Measurements from ENCODE around the gene SCN10A. TPM values are rescaled to one million over a fixed set of nuclear protein-coding genes. Genes with fewer than 3 reads are reported as not detected.

The SCN10A gene
- total RNA-seq, 1 experiment from 2014 or later: not detected

DNA sequence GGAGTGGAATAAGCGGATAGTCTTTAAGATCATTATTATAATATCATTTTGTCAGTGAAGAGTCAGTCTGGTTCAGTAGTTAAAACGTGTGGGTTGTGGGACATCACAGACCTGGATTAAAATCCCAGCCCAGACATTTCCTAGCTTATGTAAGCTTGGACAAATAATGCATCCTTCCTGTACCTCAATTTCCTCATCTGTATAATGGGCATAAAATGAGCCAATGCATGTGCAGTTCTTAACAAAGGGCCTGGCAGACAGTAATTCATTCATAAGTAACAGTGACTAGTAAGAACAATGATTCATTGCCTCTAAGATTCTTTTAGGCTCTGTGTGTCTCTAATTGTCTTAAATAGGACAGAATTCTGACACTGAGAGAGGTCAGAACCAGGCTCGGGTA is 76.1 kb downstream of the SCN10A start:
- Histone ChIP-seq H3K9ac (ENCODE audit: low read length) (no peak overlapping the region), H4K20me1 (ENCODE audit: insufficient read depth, low read depth, low read length) (no peaks in the 10 kb centered on the region), H3K79me2 (ENCODE audit: low read length) (no peaks in the 10 kb centered on the region), H3K9me3 (ENCODE audit: low read length) (no peaks in the 10 kb centered on the region), H3K4me3 (ENCODE audit: low read length) (no peak overlapping the region), H3K4me2 (ENCODE audit: low read depth, low read length, poor library complexity, severe bottlenecking) (no peak overlapping the region), H2AFZ (ENCODE audit: low read length) (no peak overlapping the region), H3K27ac (ENCODE audit: low read length) (no peak overlapping the region), H3K27me3 (ENCODE audit: low read length) (no peaks in the 10 kb centered on the region), H3K36me3 (ENCODE audit: insufficient read depth, low read length) (no peaks in the 10 kb centered on the region), H3K9me2 (replicated peaks; ENCODE audit: insufficient read depth, low read length) (no peaks in the 10 kb centered on the region), H3K4me1 (ENCODE audit: low read length) (no peaks in the 10 kb centered on the region)
- no peak for DNase-seq

DNA sequence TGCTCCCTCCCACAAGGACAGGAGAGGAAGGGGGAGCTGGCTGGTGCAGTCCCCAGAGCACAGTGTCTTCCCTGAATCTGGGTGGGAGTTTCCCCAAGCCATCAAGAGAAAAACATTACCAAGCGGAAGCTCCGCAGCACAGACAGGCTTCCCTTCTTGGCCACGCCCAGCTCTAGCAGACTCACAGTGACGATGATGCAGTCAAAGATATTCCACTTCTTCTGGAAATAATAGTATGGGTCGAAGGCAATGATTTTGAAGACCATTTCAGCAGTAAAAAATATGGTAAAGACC is 76.7 kb downstream of the SCN10A start:
- Histone ChIP-seq H3K27ac (ENCODE audit: low read length) (no peak overlapping the region), H3K36me3 (ENCODE audit: insufficient read depth, low read length) (no peaks in the 10 kb centered on the region), H3K4me2 (ENCODE audit: low read depth, low read length, poor library complexity, severe bottlenecking) (no peak overlapping the region), H3K4me1 (ENCODE audit: low read length) (no peaks in the 10 kb centered on the region), H3K9me3 (ENCODE audit: low read length) (no peaks in the 10 kb centered on the region), H3K79me2 (ENCODE audit: low read length) (no peaks in the 10 kb centered on the region), H4K20me1 (ENCODE audit: insufficient read depth, low read depth, low read length) (no peaks in the 10 kb centered on the region), H2AFZ (ENCODE audit: low read length) (no peak overlapping the region), H3K9ac (ENCODE audit: low read length) (no peak overlapping the region), H3K27me3 (ENCODE audit: low read length) (no peaks in the 10 kb centered on the region), H3K9me2 (replicated peaks; ENCODE audit: insufficient read depth, low read length) (no peaks in the 10 kb centered on the region), H3K4me3 (ENCODE audit: low read length) (no peak overlapping the region)
- DNase-seq: no peak

- H3K4me1 ChIP-seq (ENCODE audit: low read length): no peaks in the 10 kb centered on the region
- H3K9me3 ChIP-seq (ENCODE audit: low read length): no peaks in the 10 kb centered on the region
- H2AFZ ChIP-seq (ENCODE audit: low read length): no peak overlapping the region
- no peaks in the 10 kb centered on the region for H4K20me1 ChIP-seq (ENCODE audit: insufficient read depth, low read depth, low read length)
- H3K4me3 ChIP-seq (ENCODE audit: low read length): no peak overlapping the region
- peak; percentile 86 for DNase-seq
- H3K9me2 ChIP-seq (replicated peaks; ENCODE audit: insufficient read depth, low read length): no peaks in the 10 kb centered on the region
- no peaks in the 10 kb centered on the region for H3K27me3 ChIP-seq (ENCODE audit: low read length)
- no peaks in the 10 kb centered on the region for H3K79me2 ChIP-seq (ENCODE audit: low read length)
- no peak overlapping the region for H3K9ac ChIP-seq (ENCODE audit: low read length)
- no peak overlapping the region for H3K4me2 ChIP-seq (ENCODE audit: low read depth, low read length, poor library complexity, severe bottlenecking)
- H3K36me3 ChIP-seq (ENCODE audit: insufficient read depth, low read length): no peaks in the 10 kb centered on the region
- no peak overlapping the region for H3K27ac ChIP-seq (ENCODE audit: low read length)
These were observed 77.2 kb downstream of the SCN10A start for GRCh38 chr3:38738630-38739395.

- Histone ChIP-seq H3K27me3 (ENCODE audit: low read length) (no peaks in the 10 kb centered on the region), H3K9me2 (replicated peaks; ENCODE audit: insufficient read depth, low read length) (no peaks in the 10 kb centered on the region), H3K4me2 (ENCODE audit: low read depth, low read length, poor library complexity, severe bottlenecking) (no peak overlapping the region), H3K9ac (ENCODE audit: low read length) (no peak overlapping the region), H2AFZ (ENCODE audit: low read length) (no peak overlapping the region), H3K4me3 (ENCODE audit: low read length) (no peak overlapping the region), H3K9me3 (ENCODE audit: low read length) (no peaks in the 10 kb centered on the region), H3K79me2 (ENCODE audit: low read length) (no peaks in the 10 kb centered on the region), H3K36me3 (ENCODE audit: insufficient read depth, low read length) (no peaks in the 10 kb centered on the region), H4K20me1 (ENCODE audit: insufficient read depth, low read depth, low read length) (no peaks in the 10 kb centered on the region), H3K27ac (ENCODE audit: low read length) (no peak overlapping the region), H3K4me1 (ENCODE audit: low read length) (no peaks in the 10 kb centered on the region)
- peak; percentile 44 for DNase-seq
These were observed 84.5 kb downstream of the SCN10A start for GRCh38 chr3:38731522-38731921.

GRCh38 chr3:38730281-38730680 is 85.7 kb downstream of the SCN10A start:
- no peak overlapping the region for H2AFZ ChIP-seq (ENCODE audit: low read length)
- DNase-seq: no peak
- H3K36me3 ChIP-seq (ENCODE audit: insufficient read depth, low read length): no peaks in the 10 kb centered on the region
- H3K9me3 ChIP-seq (ENCODE audit: low read length): no peaks in the 10 kb centered on the region
- H3K4me3 ChIP-seq (ENCODE audit: low read length): no peak overlapping the region
- no peaks in the 10 kb centered on the region for H3K27me3 ChIP-seq (ENCODE audit: low read length)
- no peak overlapping the region for H3K27ac ChIP-seq (ENCODE audit: low read length)
- H4K20me1 ChIP-seq (ENCODE audit: insufficient read depth, low read depth, low read length): no peaks in the 10 kb centered on the region
- no peaks in the 10 kb centered on the region for H3K9me2 ChIP-seq (replicated peaks; ENCODE audit: insufficient read depth, low read length)
- no peaks in the 10 kb centered on the region for H3K4me1 ChIP-seq (ENCODE audit: low read length)
- no peak overlapping the region for H3K9ac ChIP-seq (ENCODE audit: low read length)
- no peaks in the 10 kb centered on the region for H3K79me2 ChIP-seq (ENCODE audit: low read length)
- H3K4me2 ChIP-seq (ENCODE audit: low read depth, low read length, poor library complexity, severe bottlenecking): no peak overlapping the region

GRCh38 chr3:38728008-38728407 is 88.0 kb downstream of the SCN10A start:
- no peak overlapping the region for H3K9ac ChIP-seq (ENCODE audit: low read length)
- H4K20me1 ChIP-seq (ENCODE audit: insufficient read depth, low read depth, low read length): no peaks in the 10 kb centered on the region
- no peaks in the 10 kb centered on the region for H3K9me2 ChIP-seq (replicated peaks; ENCODE audit: insufficient read depth, low read length)
- no peaks in the 10 kb centered on the region for H3K36me3 ChIP-seq (ENCODE audit: insufficient read depth, low read length)
- H3K9me3 ChIP-seq (ENCODE audit: low read length): no peaks in the 10 kb centered on the region
- no peak overlapping the region for H3K4me2 ChIP-seq (ENCODE audit: low read depth, low read length, poor library complexity, severe bottlenecking)
- H3K27me3 ChIP-seq (ENCODE audit: low read length): no peaks in the 10 kb centered on the region
- no peak overlapping the region for H3K27ac ChIP-seq (ENCODE audit: low read length)
- no peak overlapping the region for H3K4me3 ChIP-seq (ENCODE audit: low read length)
- no peaks in the 10 kb centered on the region for H3K4me1 ChIP-seq (ENCODE audit: low read length)
- H2AFZ ChIP-seq (ENCODE audit: low read length): no peak overlapping the region
- no peak for DNase-seq
- no peaks in the 10 kb centered on the region for H3K79me2 ChIP-seq (ENCODE audit: low read length)

- DNase-seq: no peak
- Histone ChIP-seq H3K27me3 (ENCODE audit: low read length) (no peaks in the 10 kb centered on the region), H2AFZ (ENCODE audit: low read length) (no peak overlapping the region), H3K9ac (ENCODE audit: low read length) (no peak overlapping the region), H4K20me1 (ENCODE audit: insufficient read depth, low read depth, low read length) (no peaks in the 10 kb centered on the region), H3K4me1 (ENCODE audit: low read length) (no peaks in the 10 kb centered on the region; the same call in 1 of the 2 replicates), H3K4me3 (ENCODE audit: low read length) (no peak overlapping the region), H3K9me3 (ENCODE audit: low read length) (no peaks in the 10 kb centered on the region), H3K9me2 (replicated peaks; ENCODE audit: insufficient read depth, low read length) (no peaks in the 10 kb centered on the region), H3K4me2 (ENCODE audit: low read depth, low read length, poor library complexity, severe bottlenecking) (no peak overlapping the region), H3K27ac (ENCODE audit: low read length) (no peak overlapping the region), H3K36me3 (ENCODE audit: insufficient read depth, low read length) (no peaks in the 10 kb centered on the region), H3K79me2 (ENCODE audit: low read length) (no peaks in the 10 kb centered on the region)
These were observed 89.3 kb downstream of the SCN10A start for GRCh38 chr3:38726751-38727150.

GRCh38 chr3:38725726-38726419 is 90.1 kb downstream of the SCN10A start:
- H3K9me3 ChIP-seq (ENCODE audit: low read length): no peaks in the 10 kb centered on the region

More at GRCh38 chr3:38725726-38726419, 90.1 kb downstream of the SCN10A start:
- DNase-seq: no peak
- no peaks in the 10 kb centered on the region for H3K79me2 ChIP-seq (ENCODE audit: low read length)
- no peak overlapping the region for H3K27ac ChIP-seq (ENCODE audit: low read length)
- peaks cover 9% of the 10 kb centered on the region for H3K4me1 ChIP-seq (ENCODE audit: low read length)
- H3K4me2 ChIP-seq (ENCODE audit: low read depth, low read length, poor library complexity, severe bottlenecking): no peak overlapping the region
- H3K27me3 ChIP-seq (ENCODE audit: low read length): no peaks in the 10 kb centered on the region
- H3K36me3 ChIP-seq (ENCODE audit: insufficient read depth, low read length): no peaks in the 10 kb centered on the region
- H3K4me3 ChIP-seq (ENCODE audit: low read length): no peak overlapping the region
- no peak overlapping the region for H2AFZ ChIP-seq (ENCODE audit: low read length)
- H3K9ac ChIP-seq (ENCODE audit: low read length): no peak overlapping the region
- no peaks in the 10 kb centered on the region for H3K9me2 ChIP-seq (replicated peaks; ENCODE audit: insufficient read depth, low read length)
- H4K20me1 ChIP-seq (ENCODE audit: insufficient read depth, low read depth, low read length): no peaks in the 10 kb centered on the region
